ENCODE measurements around the gene PARN. TPM values are rescaled to one million over a fixed set of nuclear protein-coding genes. Genes with fewer than 3 reads are reported as not detected.
A peak's percentile ranks its signal among the peaks of the same experiment; 100 is the strongest.
"Not testable (repeated sequence)": the region's sequence is repeated elsewhere in the genome, so short reads cannot be mapped to it uniquely, and the experiment has no call there.

Gene PARN
- total RNA-seq, 2 donors from 2014 or later, result 24.3 to 29.8 TPM

GRCh38 chr16:14436401-14436955 is 193.6 kb downstream of the PARN start:
- no peak for ATAC-seq
- DNase-seq, result no peak
- intact Hi-C loops (cut with DNase I, micrococcal nuclease), result no loop called here

DNA sequence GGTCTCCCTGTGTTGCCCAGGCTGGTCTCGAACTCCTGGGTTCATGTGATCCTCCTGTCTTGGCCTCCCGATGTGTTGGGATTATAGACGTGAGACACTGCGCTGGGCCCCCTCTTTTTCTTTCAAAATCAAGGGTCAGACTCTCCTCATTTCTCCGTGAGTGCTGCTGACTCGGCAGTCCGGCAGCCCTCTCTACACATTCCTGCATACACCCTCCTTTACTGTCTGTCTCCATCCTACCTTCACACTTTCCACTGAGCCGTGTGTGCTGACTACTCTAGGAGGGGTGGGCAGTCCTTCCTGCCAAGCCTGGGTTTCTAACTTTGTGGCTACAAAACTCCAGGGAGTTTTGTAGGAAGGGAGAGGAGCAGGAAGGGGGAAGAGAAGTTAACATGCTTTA is 195.2 kb downstream of the PARN start:
- no peak for DNase-seq
- ATAC-seq, result no peak
- intact Hi-C loops (cut with DNase I, micrococcal nuclease), result no loop called here

DNA sequence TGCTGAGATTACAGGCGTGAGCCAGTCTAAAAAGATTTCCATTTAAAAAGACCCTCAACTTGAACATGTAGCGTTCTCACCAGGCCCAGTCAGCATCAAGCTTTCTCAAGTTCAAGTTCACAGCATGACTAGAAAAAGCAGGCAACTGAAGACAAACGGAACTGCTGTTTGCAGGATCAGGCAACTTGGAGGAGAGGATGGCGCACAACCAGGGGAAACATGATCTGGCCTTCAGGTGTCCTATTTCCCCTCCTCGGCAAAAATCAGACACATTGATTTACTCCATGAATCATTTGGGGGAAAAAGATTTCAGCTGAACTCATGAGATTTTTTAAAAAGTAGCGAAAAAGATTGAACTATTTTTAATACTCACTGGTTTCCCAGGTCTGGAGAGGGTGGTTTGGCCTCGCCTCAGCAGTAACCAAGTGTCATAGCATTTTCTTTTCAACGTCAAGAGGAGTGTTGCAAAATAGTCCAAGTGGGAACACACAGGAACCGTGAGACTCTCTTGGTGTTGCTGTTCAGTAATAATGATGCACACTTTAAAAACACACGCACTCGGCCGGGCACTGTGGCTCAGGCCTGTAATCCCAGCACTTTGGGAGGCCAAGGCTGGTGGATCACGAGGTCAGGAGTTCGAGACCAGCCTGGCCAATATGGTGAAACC is 201.0 kb downstream of the PARN start:
- intact Hi-C loops (cut with DNase I, micrococcal nuclease); DNase-seq; ATAC-seq: not testable (repeated sequence)

DNA sequence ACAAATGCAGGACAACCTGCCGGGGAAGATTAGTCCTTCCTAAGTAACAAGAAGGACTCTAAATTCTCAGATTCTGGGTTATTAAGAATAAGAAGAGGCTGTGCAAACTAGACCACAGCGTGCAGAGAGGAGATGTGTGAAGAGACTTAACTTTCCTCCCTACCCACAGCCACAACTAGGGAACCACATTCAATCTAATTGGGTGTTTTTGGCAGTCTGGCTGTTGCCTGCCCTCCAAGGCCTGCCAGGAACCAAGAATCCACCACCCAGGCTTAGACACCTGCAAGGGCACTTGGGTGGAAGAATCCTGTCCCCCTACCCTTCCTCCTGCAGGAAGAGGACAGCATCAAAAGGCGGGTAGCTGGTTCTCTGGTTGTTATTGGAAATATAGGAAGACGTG is 202.0 kb downstream of the PARN start:
- intact Hi-C loops (cut with DNase I, micrococcal nuclease), result no loop called here
- DNase-seq (no peak), ATAC-seq (no peak)

DNA sequence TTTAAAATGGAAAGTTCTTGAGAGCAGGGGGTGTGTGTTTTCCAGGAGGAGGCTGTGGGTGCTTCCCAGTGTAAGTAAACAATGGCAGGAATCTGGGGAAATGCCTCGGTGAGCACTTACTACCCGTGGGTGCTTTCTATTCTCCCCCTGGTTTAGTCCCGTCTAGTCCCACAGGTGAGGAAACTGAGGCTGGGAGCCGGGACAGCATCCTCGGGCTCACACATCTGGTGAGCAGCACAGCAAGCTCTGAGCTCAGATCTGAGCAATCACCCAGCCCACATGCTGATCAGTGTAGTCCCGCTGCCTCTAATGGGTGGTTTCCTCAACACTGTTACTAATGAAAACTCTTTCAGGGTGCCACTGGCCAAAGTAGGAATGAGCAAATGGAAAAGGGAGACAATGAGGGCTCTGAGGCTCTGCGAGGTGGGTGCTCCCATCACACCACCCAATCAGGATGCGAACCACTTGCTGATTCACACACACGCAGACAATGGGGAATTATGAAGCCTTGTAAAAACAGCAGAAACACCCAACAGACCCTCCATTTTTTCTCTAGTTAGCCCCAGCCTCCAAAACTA is 202.6 kb downstream of the PARN start:
- intact Hi-C loops (cut with DNase I, micrococcal nuclease), result no loop called here
- DNase-seq, result no peak
- no peak for ATAC-seq

- DNase-seq, result no peak
- no peak for ATAC-seq
- intact Hi-C loops (cut with DNase I, micrococcal nuclease), result no loop called here
Observed at GRCh38 chr16:14424595-14424994, 205.5 kb downstream of the PARN start.

GRCh38 chr16:14423344-14423743 is 206.7 kb downstream of the PARN start:
- DNase-seq (no peak), ATAC-seq (no peak)
- intact Hi-C loops (cut with DNase I, micrococcal nuclease), result no loop called here

DNA sequence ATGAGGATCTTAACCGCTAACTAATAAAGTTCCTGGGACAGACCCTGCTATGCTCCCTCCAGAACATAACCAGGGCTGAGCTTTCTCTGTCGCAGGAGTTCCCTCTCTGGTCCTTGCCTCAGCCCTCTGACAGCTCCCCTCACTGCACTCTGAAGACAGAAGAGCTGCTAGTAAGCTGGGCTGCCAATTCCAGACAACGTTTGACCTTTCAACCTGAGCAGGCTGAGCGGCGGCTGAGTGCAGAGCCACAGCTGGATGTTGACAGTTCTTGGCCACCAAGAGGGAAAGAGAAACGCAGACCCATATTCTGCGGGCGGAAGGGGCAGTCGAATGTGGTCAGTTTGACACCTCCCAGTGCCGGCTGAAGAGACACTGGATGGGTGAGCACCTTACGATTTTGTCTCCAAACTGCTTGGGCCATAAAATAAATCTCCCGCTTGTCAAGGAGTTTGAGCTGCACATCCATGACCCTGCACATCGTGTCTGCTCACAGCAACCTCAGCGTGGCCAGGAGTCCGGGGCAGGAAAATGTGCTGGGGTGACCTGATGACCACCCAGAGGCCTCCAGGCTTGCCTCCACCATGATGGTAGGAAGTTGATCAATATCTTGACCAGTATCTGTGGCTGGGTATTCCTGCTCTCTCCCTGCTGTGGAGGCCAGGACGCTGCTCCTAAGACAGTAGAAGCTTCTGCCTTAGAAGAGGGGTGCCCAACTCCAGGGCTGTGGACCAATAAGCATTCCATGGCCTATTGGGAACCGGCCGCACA is 209.2 kb downstream of the PARN start:
- DNase-seq (no peak), ATAC-seq (no peak)
- intact Hi-C loops (cut with DNase I, micrococcal nuclease), result no loop called here

DNA sequence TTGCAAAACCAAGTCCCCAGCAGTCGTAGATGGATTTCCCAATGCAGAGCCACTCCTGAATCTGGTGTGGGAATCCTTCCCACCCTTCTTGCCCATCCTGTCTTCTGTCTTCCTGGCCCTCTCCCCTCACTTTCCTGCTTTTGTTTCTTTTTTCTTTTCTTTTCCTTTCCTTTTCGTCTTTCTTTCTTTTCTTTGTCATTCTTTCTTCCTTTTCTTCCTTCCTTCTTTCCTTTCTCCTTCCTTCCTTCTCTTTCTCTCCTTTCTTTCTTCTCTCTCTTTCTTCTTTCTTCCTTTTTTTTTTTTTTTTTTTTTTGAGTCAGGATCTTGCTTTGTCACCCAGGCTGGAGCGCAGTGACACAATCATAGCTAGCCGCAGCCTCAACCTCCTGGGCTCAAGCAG is 209.8 kb downstream of the PARN start:
- DNase-seq; intact Hi-C loops (cut with DNase I, micrococcal nuclease); ATAC-seq: not testable (repeated sequence)

DNA sequence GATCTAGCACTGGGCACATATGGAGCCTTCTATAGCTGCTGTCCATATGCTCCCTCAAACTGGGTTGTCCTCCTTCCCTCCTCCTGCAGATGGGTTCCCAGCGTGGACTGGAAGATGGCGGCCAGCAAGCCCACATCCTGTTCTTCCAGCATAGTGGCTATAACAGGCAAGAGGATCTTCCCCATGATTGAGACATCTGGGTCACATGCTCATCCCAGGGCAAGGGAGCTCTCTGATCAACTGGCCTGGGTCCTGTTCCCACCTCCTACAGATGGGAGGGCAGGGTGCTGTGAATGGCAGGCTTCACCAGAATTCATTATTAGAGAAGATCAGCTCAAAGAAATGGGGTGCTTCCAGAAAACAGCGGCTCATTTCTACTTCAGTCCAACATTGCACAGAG is 210.2 kb downstream of the PARN start:
- ATAC-seq (no peak), DNase-seq (no peak)
- intact Hi-C loops (cut with DNase I, micrococcal nuclease), result no loop called here

DNA sequence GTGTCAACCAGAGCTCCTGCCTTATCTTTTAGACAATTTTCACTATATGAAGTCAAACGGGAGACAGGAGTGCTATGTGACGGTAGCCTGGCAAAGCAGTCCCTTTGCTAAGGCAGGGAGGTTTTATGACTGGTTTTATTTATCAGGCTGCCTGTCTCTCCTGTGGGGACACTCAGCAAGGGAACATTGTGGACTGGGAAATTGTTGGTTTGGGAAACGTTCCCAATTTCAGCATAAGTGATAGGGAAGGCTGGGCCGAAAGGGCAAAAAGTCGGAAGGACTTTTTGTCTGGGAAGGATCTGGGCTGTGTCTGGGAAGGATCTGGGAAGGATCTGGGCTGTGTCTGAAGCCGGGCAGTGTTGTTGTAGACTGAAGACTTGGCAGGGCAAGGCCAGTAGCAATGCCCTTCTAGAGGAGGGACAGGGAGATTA is 211.2 kb downstream of the PARN start:
- intact Hi-C loops (cut with DNase I, micrococcal nuclease), result no loop called here
- ATAC-seq (no peak), DNase-seq (peak in 1 of 2 donors; percentile 42)

GRCh38 chr16:14416184-14416583 is 213.9 kb downstream of the PARN start:
- intact Hi-C loops (cut with DNase I, micrococcal nuclease), result no loop called here
- no peak for ATAC-seq
- no peak for DNase-seq

- DNase-seq, result no peak
- no peak for ATAC-seq
Observed at GRCh38 chr16:14415291-14415690, 214.8 kb downstream of the PARN start.

DNA sequence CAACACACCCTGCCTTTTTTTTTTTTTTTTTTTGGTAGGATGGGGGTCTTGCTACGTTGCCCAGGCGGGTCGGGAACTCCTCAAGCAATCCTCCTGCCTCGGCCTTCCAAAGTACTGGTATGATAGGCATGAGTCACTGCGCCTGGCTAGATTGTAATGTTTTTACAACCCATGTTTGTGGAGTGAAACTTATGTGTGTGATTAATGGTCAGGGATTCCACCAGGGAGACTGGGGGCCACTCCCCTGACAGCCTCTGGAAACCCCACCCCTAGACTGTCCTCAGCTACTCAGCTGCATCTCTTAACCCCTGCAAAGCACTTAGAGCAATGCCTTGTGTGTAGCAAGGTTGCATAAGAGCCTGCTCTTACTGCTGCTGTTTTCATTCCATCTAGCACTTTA is 220.5 kb downstream of the PARN start:
- DNase-seq (peak; percentile 17 to 67), ATAC-seq (peak; percentile 84)
- intact Hi-C loops (cut with DNase I, micrococcal nuclease), result no loop called here

More at GRCh38 chr16:14415291-14415690, 214.8 kb downstream of the PARN start:
- intact Hi-C loops (cut with DNase I, micrococcal nuclease), result no loop called here

- ATAC-seq (no peak), DNase-seq (no peak)
- intact Hi-C loops (cut with DNase I, micrococcal nuclease), result no loop called here
Observed at GRCh38 chr16:14407786-14408399, 222.2 kb downstream of the PARN start.

DNA sequence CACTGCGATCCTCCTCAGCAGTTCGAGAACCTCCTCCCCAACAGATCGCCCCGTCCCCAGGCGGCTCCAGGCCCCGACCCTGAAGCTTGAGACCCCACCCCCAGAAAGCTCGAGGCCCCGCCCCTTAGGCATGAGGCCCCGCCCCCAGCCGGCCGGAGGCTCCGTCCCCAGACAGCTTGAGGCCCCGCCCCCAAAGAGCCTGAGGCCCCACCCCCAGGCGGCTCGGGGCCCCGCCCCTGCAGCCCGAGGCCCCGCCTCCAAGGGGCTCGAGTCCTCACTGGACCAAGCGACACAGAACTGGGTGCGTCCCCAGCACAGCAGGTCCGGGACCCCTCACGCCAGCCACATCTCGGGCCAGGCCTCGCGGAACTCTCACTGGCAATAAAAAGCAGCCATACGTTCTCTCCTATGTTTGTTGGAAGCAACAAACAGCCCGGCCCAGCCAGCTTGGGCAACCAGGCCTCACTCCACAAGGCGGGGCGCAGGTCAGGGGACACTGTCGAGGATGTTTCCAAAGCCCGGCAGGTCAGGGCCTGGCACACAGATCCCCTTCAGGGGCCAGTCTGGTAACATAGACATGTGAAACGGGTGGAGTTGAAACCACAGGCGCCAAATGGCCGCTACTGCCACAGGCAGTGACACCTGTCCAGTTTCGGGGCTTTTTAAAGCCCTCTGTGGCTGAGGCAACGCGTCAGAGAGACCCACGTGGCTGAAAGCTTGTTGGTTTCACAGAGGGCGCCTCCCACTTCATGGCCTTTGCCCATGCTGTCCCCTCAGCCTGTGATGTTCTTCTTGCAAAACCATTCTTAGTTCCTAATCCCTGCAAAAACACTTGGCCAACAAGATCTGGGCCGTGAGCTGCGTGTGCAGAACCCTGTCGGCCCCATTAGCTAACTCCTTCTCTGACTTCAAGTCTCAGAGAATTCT is 224.2 kb downstream of the PARN start:
- ATAC-seq (peak; percentile 71), DNase-seq (peak; percentile 48 to 58)
- intact Hi-C loops (cut with DNase I, micrococcal nuclease), result no loop called here

DNA sequence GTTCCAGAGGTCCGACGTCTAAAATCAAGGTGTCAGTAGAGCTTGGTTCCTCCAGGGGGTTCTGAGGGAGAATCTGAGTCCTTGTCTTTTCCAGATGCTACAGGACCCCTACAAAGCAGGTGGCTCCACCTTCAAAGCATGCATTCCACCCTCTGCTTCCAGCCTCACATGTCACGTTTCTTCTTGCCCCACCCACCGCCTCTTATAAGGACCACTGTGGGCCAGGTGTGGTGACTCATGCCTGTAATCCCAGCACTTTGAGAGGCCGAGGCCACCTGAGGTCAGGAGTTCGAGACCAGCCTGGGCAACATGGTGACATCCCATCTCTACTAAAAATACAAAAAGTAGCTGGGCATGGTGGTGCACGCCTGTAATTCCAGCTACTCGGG is 227.1 kb downstream of the PARN start:
- DNase-seq; intact Hi-C loops (cut with DNase I, micrococcal nuclease); ATAC-seq: not testable (repeated sequence)
